ENCODE data around the gene USP47. TPM values are rescaled to one million over a fixed set of nuclear protein-coding genes. Genes with fewer than 3 reads are reported as not detected.
A peak's percentile ranks its signal among the peaks of the same experiment; 100 is the strongest.

The USP47 gene
- total and polyA plus RNA-seq, 9 of the 15 experiments (the other 6 are each of a cell fraction or from before 2014, with no cell fraction given) = 13.1 to 63.6 (median 34.7) TPM

- TF ChIP-seq, protein P1, sequence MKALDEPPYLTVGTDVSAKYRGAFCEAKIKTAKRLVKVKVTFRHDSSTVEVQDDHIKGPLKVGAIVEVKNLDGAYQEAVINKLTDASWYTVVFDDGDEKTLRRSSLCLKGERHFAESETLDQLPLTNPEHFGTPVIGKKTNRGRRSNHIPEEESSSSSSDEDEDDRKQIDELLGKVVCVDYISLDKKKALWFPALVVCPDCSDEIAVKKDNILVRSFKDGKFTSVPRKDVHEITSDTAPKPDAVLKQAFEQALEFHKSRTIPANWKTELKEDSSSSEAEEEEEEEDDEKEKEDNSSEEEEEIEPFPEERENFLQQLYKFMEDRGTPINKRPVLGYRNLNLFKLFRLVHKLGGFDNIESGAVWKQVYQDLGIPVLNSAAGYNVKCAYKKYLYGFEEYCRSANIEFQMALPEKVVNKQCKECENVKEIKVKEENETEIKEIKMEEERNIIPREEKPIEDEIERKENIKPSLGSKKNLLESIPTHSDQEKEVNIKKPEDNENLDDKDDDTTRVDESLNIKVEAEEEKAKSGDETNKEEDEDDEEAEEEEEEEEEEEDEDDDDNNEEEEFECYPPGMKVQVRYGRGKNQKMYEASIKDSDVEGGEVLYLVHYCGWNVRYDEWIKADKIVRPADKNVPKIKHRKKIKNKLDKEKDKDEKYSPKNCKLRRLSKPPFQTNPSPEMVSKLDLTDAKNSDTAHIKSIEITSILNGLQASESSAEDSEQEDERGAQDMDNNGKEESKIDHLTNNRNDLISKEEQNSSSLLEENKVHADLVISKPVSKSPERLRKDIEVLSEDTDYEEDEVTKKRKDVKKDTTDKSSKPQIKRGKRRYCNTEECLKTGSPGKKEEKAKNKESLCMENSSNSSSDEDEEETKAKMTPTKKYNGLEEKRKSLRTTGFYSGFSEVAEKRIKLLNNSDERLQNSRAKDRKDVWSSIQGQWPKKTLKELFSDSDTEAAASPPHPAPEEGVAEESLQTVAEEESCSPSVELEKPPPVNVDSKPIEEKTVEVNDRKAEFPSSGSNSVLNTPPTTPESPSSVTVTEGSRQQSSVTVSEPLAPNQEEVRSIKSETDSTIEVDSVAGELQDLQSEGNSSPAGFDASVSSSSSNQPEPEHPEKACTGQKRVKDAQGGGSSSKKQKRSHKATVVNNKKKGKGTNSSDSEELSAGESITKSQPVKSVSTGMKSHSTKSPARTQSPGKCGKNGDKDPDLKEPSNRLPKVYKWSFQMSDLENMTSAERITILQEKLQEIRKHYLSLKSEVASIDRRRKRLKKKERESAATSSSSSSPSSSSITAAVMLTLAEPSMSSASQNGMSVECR (CRISPR knock-in tag; IDR thresholded peaks at IDR 0.05) = no peak
- TF ChIP-seq RB1 (IDR thresholded peaks at IDR 0.05; ENCODE audit: low read depth) (no peak), MXI1 (IDR thresholded peaks at IDR 0.05; ENCODE audit: low read depth, low read length) (no peak), TCF7L2 (IDR thresholded peaks at IDR 0.05; ENCODE audit: low read depth, low read length) (no peak), CREB3 (tag; conservative IDR thresholded peaks at IDR 0.05; ENCODE audit: low read depth) (no peak), NCOA6 (IDR thresholded peaks at IDR 0.05) (no peak), HNRNPUL1 (IDR thresholded peaks at IDR 0.05; ENCODE audit: low read length) (no peak), HNRNPL (IDR thresholded peaks at IDR 0.05; ENCODE audit: low read depth, low read length) (no peak), NR4A1 (CRISPR knock-in tag; IDR thresholded peaks at IDR 0.05) (no peak), NR4A1 (tag; IDR thresholded peaks at IDR 0.05) (no peak), SMAD3 (CRISPR knock-in tag; conservative IDR thresholded peaks at IDR 0.05) (no peak), DNMT1 (IDR thresholded peaks at IDR 0.05) (no peak), BRD9 (IDR thresholded peaks at IDR 0.05; ENCODE audit: low read depth, partially characterized antibody) (no peak), CCAR2 (IDR thresholded peaks at IDR 0.05; ENCODE audit: low read depth, low read length) (no peak), ZNF263 (CRISPR knock-in tag; IDR thresholded peaks at IDR 0.05; ENCODE audit: borderline replicate concordance) (peak; percentile 43; the same call in 1 of the 2 replicates), SRSF7 (optimal IDR thresholded peaks at IDR 0.05; ENCODE audit: low read depth, low read length) (no peak), NFXL1 (CRISPR knock-in tag; IDR thresholded peaks at IDR 0.05) (no peak), ZNF445 (CRISPR knock-in tag; IDR thresholded peaks at IDR 0.05; ENCODE audit: low read depth) (no peak), TBP (optimal IDR thresholded peaks at IDR 0.05; ENCODE audit: low read depth, low read length) (peak; percentile 72)
- TF ChIP-seq, protein P2, sequence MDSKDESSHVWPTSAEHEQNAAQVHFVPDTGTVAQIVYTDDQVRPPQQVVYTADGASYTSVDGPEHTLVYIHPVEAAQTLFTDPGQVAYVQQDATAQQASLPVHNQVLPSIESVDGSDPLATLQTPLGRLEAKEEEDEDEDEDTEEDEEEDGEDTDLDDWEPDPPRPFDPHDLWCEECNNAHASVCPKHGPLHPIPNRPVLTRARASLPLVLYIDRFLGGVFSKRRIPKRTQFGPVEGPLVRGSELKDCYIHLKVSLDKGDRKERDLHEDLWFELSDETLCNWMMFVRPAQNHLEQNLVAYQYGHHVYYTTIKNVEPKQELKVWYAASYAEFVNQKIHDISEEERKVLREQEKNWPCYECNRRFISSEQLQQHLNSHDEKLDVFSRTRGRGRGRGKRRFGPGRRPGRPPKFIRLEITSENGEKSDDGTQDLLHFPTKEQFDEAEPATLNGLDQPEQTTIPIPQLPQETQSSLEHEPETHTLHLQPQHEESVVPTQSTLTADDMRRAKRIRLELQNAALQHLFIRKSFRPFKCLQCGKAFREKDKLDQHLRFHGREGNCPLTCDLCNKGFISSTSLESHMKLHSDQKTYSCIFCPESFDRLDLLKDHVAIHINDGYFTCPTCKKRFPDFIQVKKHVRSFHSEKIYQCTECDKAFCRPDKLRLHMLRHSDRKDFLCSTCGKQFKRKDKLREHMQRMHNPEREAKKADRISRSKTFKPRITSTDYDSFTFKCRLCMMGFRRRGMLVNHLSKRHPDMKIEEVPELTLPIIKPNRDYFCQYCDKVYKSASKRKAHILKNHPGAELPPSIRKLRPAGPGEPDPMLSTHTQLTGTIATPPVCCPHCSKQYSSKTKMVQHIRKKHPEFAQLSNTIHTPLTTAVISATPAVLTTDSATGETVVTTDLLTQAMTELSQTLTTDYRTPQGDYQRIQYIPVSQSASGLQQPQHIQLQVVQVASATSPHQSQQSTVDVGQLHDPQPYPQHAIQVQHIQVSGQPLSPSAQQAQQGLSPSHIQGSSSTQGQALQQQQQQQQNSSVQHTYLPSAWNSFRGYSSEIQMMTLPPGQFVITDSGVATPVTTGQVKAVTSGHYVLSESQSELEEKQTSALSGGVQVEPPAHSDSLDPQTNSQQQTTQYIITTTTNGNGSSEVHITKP (IDR thresholded peaks at IDR 0.05; ENCODE audit: partially characterized antibody) = peak; percentile 28
Measured at GRCh38 chr11:11810764-11811726, 30.7 kb upstream of the USP47 start (continued).
